NCI-H1417 (cell line): ENCODE measurements around the gene NAPSA.
"Not testable (repeated sequence)": the region's sequence is repeated elsewhere in the genome, so short reads cannot be mapped to it uniquely, and the experiment has no call there.

Experiments
- DNase-seq, 3 experiments: peaks; one replicate each; lab custom pipeline; 2025; lab: John Stamatoyannopoulos, UW

The NAPSA gene

DNA sequence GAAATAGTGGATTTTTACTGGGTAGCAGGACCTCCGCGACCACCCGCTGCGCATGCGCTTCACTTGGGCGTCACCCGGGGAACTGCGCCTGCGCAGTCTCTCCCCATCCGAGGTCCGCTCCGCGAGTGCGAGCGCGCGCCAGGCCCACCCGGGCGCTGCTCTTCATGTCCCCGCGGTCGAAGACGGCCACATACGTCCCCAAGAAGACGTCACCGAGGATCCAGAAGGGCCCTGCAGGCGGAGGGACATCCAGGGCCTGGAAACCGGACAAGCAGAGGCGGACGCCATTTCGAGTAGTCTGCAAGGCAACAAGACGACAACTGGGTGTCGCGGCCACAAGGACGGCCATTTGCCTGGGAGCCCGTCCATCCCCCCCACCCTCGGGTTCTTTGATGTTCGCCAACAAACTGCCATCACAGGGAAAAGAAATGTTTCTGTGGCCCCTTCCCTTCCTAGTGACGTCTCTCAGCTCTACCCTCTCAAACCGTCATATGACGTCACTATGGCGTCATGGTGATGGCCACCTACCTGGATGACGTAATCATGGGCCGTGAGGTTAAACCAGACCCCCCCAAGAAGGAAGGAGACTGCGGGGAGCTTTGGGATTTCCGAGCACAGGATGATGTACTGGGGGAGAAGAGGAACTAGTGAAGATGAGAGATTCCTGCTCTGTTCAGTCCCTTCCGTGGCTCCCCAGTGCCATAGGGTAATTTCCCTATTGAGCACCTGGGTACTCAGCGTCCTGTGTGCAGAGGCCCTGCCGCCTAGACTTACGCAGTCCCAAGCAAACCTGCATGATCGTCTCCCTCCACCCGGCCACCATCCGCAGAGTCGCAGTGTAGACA is 6.7 kb downstream of the NAPSA start:
- DNase-seq: peak; percentile 74 to 91 (median 84)

DNA sequence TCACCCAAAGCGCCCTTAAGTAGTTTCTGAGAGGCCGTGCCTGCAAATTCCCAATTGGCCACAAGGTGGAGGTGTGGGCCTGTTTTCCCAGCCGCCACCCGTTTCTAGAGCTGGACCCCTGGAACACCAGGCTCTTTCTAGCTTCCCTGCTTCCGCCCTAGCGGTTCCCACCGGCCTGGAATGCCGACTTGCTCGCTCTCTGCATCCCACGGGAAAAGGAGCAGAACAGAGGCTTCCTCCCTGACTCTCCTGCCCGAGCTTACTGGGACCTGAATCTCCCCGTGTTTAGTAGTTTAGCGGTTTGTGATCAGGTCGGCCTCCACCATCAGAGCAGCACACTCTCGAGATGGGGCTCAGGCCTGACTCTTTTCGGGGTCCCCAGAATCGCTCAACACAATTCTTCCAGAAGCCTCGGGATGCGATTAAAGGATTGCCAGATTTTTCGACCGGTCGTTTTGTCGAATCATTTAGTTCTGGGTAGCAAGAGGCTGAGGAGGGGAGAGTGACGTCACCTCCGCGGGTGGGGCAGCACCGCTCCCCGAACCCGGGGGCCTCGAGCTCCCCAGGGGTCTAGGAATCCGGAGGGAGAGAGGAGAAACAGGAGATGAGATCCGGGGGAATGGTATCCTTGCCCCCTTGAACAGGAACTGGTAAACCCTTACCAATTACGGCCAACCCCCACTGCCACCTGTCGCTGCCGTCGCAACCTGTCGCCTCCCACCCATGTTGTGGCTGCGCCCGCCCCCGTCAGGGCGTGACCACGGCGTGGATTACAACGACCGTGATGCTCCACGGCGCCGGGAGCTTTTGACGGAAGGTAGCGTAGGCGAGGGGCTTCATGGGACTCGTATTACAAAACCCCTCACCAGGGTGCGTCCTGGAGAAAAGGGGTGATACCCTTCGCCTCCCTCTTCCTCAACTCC is 8.0 kb downstream of the NAPSA start:
- peak; percentile 79 to 88 (median 85) for DNase-seq

DNA sequence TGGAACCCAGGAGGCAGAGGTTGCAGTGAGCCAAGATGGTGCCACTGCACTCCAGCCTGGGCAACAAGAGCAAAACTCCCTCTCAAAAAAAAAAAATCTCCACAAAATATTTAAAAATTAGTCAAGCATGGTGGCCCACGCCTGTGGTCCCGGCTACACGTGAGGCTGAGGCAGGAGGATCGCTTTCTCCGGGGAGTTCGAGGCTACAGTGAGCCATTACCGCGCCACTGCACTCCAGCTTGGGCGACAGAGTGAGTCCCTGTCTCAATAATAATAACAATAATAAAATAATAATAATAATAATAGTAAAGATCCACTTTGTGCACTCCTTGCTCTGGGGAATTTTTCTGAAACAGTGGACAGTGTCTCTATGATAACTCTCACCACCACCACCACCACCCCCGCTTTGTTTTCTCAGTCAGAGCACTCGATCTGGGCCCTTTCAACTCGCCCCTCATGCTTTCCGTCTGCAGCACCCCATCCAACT is 8.7 kb downstream of the NAPSA start:
- no peak for DNase-seq

DNA sequence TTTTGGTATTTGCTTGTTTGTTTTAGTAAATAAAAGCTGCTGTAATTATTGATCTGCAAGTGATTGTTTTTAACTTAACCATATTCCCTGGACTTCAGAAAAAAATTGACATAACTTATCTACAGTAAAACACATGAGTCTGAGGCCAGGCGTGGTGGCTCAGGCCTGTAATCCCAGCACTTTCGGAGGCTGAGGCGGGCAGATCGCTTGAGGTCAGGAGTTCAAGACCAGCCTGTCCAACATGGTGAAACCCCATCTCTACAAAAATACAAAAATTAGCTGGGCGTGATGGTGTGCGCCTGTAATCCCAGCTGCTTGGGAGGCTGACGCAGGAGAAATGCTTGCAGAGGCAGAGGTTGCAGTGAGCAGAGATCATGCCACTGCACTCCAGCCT is 12.0 kb downstream of the NAPSA start:
- DNase-seq: not testable (repeated sequence)

DNA sequence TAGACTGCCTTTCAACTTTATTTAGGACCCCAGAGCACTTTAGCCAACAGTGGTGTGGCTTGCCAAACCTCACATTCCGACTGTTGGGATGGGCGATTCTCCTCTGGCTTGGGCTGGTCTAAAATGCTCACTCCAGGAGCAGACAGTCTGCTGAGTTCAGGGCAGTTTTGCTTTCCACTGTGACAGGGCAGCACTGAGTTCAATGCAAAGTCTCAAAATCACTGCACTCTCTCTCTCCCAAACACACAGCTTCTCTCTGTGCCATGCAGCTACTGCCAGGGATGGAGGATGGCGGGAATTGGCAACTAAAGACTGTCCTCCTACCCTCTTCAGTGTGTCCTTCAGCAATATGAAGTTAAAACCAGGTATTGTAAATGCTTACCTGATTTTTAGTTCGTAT is 13.2 kb downstream of the NAPSA start:
- no peak for DNase-seq

DNA sequence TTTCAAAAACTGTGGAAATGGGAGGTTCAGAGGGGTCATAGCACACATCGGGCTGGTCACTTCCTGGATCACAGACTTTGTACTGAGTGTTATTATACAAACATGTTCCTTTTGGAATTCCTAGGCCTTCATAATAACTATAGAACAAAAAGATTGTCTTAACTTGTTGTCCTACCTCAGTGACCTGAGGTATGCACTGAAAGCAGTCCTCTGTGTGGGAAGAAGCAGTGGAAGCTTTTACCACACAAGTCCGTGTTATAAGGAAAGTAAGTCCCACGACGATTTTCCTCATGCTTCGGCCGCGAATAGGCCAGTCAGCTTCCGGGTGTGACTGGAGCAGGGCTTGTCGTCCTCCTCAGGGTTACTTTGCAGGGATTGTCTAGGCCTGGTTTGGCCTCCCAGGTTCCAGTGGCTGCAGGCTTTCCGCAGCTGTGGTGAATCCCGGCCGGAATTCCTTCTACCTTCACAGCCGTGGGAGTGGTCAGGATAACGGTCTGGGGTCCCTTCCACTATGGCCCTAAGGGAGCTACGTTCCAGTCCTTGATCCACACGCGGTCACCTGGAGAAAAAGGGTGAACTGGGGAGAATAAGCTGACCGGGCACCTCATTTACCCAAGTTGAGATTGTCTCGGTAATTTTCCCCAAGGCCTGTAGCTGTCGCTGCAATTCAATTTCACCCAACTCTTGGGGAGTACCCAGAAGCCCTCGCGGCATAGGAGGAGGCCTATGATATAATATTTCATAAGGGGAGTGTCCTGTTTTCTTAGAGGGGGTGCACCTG is 16.0 kb downstream of the NAPSA start:
- DNase-seq: no peak

DNA sequence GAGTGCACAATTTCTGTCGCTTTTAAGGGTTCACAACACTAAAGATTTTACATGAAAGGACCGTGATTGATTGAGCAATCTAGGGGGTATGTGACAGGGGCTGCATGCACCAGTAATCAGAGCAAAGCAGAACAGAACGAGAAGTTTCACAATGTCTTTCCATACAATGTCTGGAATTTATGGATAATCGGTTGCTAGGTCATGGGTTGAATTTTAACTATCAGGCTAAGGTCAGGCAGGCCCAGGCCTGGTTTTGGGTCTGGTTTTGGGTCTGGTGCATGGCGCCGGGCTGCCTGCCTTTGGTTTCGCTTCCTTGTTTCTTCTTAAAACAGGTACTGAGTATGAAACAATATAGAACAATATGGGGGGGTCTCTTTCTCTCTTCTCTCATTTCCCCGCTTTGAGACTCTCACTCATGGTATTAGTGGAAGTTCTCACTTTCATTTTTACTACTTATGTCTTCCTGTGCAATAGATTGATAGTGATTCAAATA is 18.3 kb downstream of the NAPSA start:
- not testable (repeated sequence) for DNase-seq

DNA sequence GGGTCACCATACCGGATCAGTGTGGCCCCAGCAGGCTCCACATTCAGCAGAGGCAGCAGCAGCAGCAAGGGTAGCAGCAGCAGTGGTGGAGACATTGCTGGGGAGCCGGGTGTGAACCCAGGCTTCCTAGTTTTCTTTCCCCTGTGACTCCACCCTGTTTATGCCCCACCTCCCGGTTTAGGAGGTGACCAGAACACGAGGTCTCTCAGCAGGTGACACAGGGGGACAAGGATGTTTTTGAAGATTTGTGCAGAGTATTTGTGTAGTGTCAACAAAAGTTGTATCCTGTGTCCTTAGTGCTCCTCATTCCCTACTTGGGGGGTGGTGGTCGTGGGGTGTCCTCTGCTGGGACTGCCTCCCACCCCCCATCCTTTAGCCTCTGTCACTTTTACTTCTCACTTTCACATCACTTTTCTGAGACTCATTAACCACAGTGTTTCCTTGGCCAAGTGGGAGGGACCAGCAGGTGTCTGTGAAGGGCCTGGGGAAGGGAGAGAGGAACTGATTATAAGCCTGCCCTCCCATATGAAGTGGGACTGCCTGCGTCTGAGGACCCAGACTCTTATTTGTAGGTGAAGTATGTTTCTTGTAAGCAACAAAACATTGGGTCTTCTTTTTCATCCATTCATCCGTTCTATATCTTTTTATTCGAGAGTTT is 20.6 kb downstream of the NAPSA start:
- no peak for DNase-seq

DNA sequence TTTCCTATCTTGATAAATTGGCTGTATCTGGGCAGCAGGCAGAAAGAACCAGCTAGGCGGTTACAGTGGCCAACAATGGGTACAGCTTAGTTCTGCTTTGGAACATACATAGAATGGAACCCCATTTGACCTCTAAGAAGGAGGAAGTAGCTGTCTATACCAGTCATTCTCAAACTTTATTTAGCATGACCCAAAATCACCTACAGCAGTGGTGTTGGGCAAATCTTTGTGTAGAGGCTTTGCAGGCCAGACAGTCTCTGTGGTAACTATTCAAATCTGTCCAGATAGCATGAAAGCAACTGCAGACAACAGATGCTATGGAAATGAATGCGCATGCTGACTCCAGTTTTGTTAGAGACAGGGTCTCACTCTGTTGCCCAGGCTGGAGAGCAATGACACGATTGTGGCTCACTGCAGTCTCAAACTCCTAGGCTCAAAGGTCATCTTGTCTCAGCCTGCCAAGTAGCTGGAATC is 24.3 kb downstream of the NAPSA start:
- DNase-seq: no peak

DNA sequence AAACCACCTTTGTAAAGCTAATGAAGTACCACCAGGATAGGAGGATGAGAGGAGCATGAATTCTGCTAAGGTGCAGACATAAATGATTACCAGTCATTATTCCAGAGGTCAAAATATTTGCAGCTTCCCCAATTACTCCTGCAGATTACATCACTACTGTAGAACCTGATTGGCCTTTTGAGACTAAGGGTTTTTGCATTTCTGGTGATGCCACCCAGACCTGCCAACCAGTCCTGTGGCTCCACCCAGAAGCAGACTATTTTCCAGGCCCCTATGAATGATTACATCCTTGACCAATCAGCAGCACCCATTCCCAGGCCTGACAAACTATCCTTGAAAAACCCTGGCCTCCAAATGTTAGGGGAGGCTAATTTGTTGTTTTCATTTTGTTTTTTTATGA is 25.1 kb downstream of the NAPSA start:
- no peak for DNase-seq

DNA sequence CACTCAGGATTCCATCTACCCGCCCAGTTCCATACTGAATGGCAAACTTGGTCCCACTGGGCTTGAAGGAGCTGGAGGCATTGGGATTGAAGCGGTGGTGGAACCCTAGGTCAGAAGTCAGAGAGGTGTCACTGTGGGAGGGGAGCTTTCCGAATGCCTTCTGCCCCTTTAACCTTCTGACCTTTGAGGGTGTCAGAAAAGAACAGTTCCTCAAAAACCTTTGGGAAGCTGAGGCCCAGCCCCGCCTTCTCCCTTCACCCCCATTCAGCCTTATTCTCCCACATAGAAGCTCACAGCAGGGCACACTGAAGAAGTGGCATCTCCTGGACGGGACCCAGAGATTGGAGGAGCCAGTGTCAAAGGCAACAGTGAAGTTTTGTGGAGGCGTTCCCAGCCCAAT is 28.4 kb downstream of the NAPSA start:
- not testable (repeated sequence) for DNase-seq

DNA sequence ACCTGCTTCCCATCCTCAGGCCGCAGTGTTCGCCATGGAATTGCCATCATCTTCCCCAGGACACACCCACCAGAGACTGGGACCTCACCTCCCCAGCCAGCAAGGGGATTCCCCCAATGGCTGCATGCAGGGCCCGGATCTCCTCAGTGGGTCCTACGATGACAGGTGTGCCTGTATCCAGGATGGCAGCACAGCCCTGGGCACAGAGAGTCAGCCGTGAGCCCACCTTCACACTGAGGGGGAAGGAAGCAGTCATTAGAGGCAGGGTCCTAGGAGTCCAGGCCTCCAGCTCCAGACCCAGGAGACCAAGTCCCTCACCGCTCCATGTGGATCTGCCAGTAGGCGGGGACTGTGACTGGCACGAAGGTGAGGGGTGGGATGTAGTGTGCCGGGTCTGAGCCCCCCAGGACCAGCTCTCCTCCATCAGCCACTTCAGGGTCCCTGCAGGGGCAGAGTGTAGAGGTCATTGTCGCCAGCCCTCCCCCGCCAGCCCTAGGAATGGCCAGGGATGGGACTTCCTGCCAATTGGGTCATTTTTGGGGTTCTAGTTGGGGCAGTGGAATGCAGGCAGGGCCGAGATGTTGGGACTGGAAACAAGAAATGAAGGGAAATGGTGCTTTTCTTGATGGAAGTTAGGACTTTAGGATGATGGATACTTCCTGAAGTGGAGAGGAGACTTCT is 30.6 kb downstream of the NAPSA start:
- DNase-seq: no peak

DNA sequence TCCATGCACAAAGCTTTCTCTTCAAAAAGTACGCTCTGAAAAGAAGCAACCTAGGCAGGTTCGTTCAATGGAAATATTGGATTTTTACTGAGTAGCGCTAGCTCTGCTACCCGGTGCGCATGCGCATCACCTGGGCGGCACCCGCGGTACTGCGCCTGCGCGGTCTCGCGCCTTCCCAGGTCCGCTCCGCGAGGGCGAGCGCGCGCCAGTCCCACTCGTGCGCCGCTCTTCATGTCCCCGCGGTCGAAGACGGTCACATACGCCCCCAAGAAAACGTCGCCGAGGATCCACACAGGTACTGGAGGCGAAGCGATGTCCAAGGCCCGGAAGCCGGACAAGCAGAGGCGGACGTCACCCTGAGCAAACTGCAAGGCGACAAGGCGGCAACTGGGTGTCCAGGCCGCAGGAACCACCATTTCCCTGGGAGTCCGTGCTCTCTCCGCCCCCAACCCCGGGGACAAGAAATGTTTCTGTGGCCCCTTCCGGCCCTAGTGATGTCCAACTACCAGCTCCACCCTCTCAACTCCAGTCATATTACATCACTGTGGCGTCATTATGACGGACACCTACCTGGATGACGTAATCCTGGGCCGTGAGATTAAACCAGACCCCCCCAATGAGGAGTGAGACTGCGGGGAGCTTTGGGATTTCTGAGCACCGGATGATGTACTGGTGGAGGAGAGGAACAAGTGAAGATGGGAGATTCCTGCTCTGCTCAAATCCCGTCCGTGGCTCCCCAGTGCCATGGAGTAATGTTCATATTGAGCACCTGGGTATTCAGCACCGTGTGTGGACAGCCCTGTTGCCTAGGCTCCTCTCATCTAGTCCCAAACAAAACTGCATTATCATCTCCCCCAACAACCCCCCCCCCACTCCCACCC is 31.5 kb downstream of the NAPSA start:
- DNase-seq: peak; percentile 94 to 96 (median 95)

DNA sequence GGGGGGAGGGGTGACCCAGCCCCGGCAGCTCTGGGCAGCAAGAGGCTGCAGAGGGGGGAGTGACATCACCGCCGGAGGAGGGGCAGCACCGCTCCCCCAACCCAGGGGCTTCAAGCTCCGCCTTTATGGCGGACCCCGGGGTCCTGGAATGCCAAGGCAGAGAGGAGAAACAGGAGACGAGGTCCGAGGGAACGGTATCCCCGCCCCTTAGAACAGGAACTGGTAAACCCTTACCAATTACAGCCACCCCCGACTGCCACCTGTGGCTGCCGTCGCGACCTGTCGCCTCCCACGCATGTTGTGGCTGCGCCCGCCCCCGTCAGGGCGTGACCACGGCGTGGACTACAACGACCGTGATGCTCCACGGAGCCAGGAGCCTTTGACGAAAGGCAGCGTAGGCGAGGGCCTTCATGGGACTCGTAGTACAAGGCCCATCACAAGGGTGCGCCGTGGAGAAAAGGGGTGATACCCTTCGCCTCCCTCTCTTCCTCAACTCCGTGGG is 32.2 kb downstream of the NAPSA start:
- peak; percentile 94 to 96 (median 95) for DNase-seq

DNA sequence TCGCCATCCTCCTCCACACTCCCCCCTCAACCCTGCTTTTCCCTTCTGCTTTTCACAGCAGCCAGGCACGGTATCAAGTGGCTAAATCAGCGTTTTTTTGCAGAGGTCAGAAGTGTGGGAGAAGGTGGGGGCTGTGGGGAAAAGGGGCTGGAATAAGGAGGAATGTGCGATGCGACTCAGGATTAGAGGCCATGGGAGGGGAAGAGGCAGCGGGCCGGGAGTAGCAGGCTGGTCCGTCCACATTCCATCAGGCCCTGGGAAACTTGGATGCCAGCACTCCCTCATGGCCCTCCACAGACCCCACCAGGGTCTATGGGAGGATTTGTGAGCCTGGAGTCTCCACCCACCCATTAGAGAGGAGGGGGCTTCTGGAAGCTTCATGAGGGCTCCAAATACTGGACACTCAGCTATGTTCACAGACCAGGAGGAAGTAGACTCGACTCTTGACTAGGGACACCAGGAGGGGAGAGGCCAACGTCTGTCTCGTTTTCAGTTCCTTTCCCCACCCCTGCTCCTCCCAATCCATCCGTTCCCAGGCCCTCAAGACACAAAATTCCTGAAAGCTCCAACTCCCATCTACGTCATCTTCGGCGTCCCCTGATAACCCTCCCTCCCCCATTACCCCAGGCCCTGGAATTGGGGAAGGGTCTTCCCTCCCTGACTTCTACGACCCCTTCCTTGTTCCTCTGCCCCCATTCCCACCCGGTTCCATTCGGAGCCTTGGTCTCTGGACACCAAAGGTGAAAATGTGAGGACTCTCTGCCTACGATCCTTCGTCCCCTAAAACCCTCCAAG is 33.0 kb downstream of the NAPSA start:
- no peak for DNase-seq

DNA sequence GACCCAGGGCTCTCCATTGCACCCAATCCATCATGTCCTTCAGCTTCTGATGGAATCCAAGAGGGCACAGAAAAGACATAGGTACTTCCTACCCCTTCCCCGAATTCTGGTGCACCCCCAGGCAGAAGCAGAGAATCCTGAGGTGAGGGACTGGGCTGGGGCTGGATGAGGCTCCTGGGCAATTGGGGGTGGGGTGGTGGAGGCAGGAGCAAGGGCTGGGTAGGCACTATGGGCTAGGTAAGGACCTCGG is 33.5 kb downstream of the NAPSA start:
- DNase-seq: no peak

DNA sequence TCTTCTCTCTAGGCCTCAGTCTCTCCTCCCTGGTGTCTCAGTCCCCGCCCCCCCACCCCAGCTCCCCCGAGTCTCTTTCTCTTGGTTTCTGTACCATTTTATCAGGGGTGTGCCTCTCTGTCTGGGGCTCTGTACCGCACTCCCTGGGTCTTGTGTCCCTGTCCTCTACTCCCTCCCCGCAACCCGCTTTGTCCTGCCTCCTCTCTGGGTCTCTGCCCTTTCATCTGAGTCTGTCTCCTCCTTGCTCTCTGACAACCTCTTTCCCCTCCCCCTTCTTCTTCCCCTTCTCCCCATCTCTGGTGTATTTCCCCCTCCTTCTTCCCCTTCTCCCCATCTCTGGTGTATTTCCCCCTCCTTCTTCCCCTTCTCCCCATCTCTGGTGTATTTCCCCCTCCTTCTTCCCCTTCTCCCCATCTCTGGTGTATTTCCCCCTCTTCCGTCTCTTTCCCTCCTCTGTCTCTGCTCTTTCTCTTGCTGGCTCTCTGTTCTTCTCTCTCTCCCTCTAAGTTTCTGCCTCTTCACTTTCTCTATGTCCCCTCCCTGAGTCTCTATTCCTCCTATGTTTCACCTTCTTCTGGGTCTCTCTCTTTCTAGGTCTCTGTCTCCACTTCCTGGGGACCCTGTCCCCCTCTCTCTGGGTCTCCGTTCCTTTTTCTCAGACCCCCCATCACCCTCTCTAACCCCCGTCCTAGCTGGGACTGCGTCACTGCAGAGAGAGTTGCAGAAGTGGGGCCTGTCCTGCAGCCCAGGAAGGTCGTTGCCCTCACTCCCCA is 34.0 kb downstream of the NAPSA start:
- no peak for DNase-seq
